NCI-H446 treated with DMSO at 0.1 percent for 48 hours (cell line): Measurements from ENCODE around the gene C20orf144.

Source experiments
- DNase-seq: peaks from one replicate; lab custom pipeline; 2025; lab: John Stamatoyannopoulos, UW

The C20orf144 gene

GRCh38 chr20:33677991-33678702 is 16.0 kb downstream of the C20orf144 start:
- DNase-seq = no peak

- no peak for DNase-seq
These were observed 17.8 kb downstream of the C20orf144 start for GRCh38 chr20:33679758-33680485.

GRCh38 chr20:33680686-33681085 is 18.6 kb downstream of the C20orf144 start:
- DNase-seq = no peak

- no peak for DNase-seq
These were observed 19.2 kb downstream of the C20orf144 start for GRCh38 chr20:33681288-33681687.

- no peak for DNase-seq
These were observed 19.7 kb downstream of the C20orf144 start for GRCh38 chr20:33681728-33682353.

- DNase-seq = peak; percentile 55
These were observed 22.6 kb downstream of the C20orf144 start for GRCh38 chr20:33684533-33685327.

- DNase-seq = peak; percentile 61
These were observed 23.4 kb downstream of the C20orf144 start for GRCh38 chr20:33685328-33686099.

GRCh38 chr20:33686100-33686983 is 24.2 kb downstream of the C20orf144 start, which contains the start of gene E2F1:
Gene E2F1, minus strand, starts transcription at chr20:33686385. Its CDS starts 121 bp downstream, at chr20:33686264.
- DNase-seq = peak; percentile 94

- no peak for DNase-seq
These were observed 24.8 kb downstream of the C20orf144 start for GRCh38 chr20:33686984-33687366.

GRCh38 chr20:33687370-33687915 is 25.3 kb downstream of the C20orf144 start:
- DNase-seq = no peak

GRCh38 chr20:33687993-33688937 is 26.1 kb downstream of the C20orf144 start:
- DNase-seq = no peak

GRCh38 chr20:33688938-33689424 is 26.9 kb downstream of the C20orf144 start:
- DNase-seq = no peak

- DNase-seq = no peak
These were observed 27.4 kb downstream of the C20orf144 start for GRCh38 chr20:33689493-33689892.

GRCh38 chr20:33689973-33690372 is 27.8 kb downstream of the C20orf144 start:
- DNase-seq = no peak

- no peak for DNase-seq
These were observed 31.2 kb downstream of the C20orf144 start for GRCh38 chr20:33693289-33693688.

- peak; percentile 75 for DNase-seq
These were observed 31.9 kb downstream of the C20orf144 start for GRCh38 chr20:33693741-33694638.

GRCh38 chr20:33694639-33695012 is 32.5 kb downstream of the C20orf144 start:
- DNase-seq = peak; percentile 75

- DNase-seq = no peak
These were observed 34.3 kb downstream of the C20orf144 start for GRCh38 chr20:33696448-33696847.
